HG02852 (cell line): ENCODE results near the gene NCKIPSD.

ENCODE experiments used
- ATAC-seq: cut with Tn5 transposase; IDR thresholded peaks from one replicate; pipeline ENCODE4 v1.9.1; 2021; ENCODE audit warnings: mild to moderate bottlenecking, moderate library complexity; ENCODE audit not compliant: unreplicated experiment

NCKIPSD gene

DNA sequence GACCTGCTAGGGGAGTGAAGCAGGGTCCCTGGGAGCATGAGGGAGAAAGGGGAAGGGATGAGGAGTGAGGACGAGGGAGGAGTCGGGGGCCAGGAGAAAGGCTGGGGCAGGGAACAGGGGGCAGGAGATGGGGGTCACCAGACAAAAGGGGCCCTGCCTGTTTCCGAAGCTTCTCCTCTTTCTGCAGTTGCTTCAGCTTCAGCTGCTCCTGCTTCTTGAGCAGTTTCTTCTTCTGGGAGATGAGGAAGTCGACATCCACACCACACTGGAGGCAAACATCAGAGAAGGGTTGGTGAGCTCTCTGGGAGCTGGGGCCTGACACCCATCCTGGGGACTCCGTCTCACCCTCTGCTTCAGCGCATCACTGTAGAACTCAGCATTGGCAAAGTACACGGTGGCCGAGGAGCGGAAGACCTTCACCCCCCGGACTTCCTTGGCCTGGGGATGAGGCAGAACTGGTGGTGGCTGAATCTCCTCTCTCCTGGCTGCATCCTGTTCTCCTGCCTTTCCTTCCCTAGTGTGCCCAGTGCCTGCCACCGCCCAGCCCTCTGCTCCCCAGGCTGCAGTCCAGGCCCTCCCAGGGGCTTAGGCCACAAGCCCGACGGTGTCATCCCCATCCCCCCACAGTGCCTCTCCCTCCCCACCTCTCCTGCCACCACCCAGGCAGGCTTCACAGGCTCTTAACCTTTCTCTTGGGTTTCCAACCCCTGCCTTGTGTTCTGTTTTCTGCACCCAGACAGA is 57.3 kb downstream of the NCKIPSD start:
- ATAC-seq = no peak

- ATAC-seq = no peak
Measured at GRCh38 chr3:48625600-48625999, 60.1 kb downstream of the NCKIPSD start.

DNA sequence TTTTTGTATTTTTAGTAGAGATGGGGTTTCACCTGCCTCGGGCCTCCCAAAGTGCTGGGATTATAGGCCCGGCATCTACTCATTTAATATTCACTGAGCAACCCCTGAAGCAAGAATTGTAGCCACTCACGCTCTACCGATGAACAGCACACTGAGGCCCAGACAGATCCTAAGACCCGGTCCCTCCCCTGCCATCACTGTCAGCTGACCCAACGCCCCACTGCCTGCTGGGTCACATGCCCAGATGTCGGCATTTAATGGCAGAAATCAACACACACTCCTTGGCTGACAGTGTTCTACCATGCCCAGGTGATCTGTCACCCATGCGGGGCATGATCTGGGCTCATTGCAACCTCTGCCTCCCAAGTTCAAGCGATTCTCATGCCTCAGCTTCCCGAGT is 60.9 kb downstream of the NCKIPSD start:
- no peak for ATAC-seq

DNA sequence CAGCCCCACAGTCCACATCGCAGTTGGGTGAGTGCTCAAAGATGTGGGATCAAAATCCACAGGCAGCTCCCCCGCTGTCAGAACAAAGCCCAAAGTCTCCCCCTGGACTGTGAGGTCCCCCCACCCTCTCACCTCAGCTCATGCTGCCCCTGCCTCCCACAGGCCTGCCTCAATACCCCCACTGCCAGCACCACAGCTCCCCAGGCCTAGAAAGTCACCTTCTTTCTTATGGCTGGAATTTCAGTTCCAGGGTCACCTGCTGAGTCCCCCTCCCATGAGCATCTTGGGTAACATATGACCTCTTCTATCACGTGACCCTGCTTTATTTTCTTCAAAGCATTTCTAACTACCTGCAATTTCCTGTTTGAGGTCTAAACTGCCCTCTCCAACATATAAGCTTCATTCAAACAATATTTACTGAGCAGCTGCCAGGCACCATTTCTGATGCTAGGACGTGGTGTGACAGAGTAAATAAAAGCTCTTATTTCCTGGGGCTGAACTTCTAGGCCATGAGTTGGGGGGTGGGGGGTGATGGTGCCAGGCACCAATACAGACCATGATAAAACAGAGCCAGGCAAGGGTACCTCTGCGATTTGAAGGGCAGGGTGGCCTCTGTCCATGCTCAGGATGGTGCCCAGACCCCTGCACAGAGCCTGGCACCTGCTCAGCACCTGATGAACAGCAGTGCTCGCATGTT is 61.7 kb downstream of the NCKIPSD start:
- ATAC-seq = no peak
